GM19351 (cell line): ENCODE data around the gene MAGI2.
A peak's percentile ranks its signal among the peaks of the same experiment; 100 is the strongest.
"Not testable (repeated sequence)": the region's sequence is repeated elsewhere in the genome, so short reads cannot be mapped to it uniquely, and the experiment has no call there.

Source experiments
- ATAC-seq: cut with Tn5 transposase; IDR thresholded peaks from one replicate; pipeline ENCODE4 v1.9.1; 2021; ENCODE audit warnings: mild to moderate bottlenecking, moderate library complexity; ENCODE audit not compliant: unreplicated experiment

The MAGI2 gene

GRCh38 chr7:78514634-78515033 is 938.8 kb downstream of the MAGI2 start:
- ATAC-seq = no peak

GRCh38 chr7:78510580-78511188 is 942.8 kb downstream of the MAGI2 start:
- peak; percentile 84 for ATAC-seq

GRCh38 chr7:78503301-78503700 is 950.2 kb downstream of the MAGI2 start:
- not testable (repeated sequence) for ATAC-seq

GRCh38 chr7:78501064-78501463 is 952.4 kb downstream of the MAGI2 start:
- ATAC-seq = no peak

GRCh38 chr7:78499971-78500370 is 953.5 kb downstream of the MAGI2 start:
- ATAC-seq = no peak

- no peak for ATAC-seq
Measured at GRCh38 chr7:78499283-78499682, 954.2 kb downstream of the MAGI2 start.

GRCh38 chr7:78497728-78498427 is 955.6 kb downstream of the MAGI2 start:
- no peak for ATAC-seq

GRCh38 chr7:78496096-78496630 is 957.3 kb downstream of the MAGI2 start:
- no peak for ATAC-seq

GRCh38 chr7:78493401-78493800 is 960.1 kb downstream of the MAGI2 start:
- ATAC-seq = no peak

GRCh38 chr7:78492146-78492545 is 961.3 kb downstream of the MAGI2 start:
- ATAC-seq = no peak

GRCh38 chr7:78490524-78490923 is 962.9 kb downstream of the MAGI2 start:
- no peak for ATAC-seq

GRCh38 chr7:78489476-78490240 is 963.8 kb downstream of the MAGI2 start:
- ATAC-seq = no peak

- ATAC-seq = no peak
Measured at GRCh38 chr7:78487464-78487863, 966.0 kb downstream of the MAGI2 start.

GRCh38 chr7:78479348-78479747 is 974.1 kb downstream of the MAGI2 start:
- no peak for ATAC-seq

GRCh38 chr7:78476851-78477405 is 976.5 kb downstream of the MAGI2 start:
- no peak for ATAC-seq

- ATAC-seq = no peak
Measured at GRCh38 chr7:78473571-78474301, 979.7 kb downstream of the MAGI2 start.

GRCh38 chr7:78473021-78473420 is 980.4 kb downstream of the MAGI2 start:
- ATAC-seq = no peak

GRCh38 chr7:78472519-78472918 is 980.9 kb downstream of the MAGI2 start:
- ATAC-seq = no peak

- no peak for ATAC-seq
Measured at GRCh38 chr7:78465894-78466293, 987.6 kb downstream of the MAGI2 start.

GRCh38 chr7:78463039-78463438 is 990.4 kb downstream of the MAGI2 start:
- no peak for ATAC-seq

GRCh38 chr7:78450706-78451105 is 1002.8 kb downstream of the MAGI2 start:
- no peak for ATAC-seq
